PC-9 (cell line): ENCODE data around the gene NT5C1A.

Experiments used
- EZH2 ChIP-seq: fragments of 200-600 bp; sonication (generic); IDR thresholded peaks from 2 replicates; pipeline ENCODE4 v1.8.0; 2017; ENCODE audit warnings: antibody characterized with exemption, low read depth
- TF ChIP-seq, protein P1 (sequence below): fragments of 200-600 bp; sonication (generic); conservative IDR thresholded peaks from 2 replicates; pipeline ENCODE4 v1.6.1; 2017; ENCODE audit warnings: mixed run types, antibody characterized with exemption, mild to moderate bottlenecking, moderate library complexity

DNA sequence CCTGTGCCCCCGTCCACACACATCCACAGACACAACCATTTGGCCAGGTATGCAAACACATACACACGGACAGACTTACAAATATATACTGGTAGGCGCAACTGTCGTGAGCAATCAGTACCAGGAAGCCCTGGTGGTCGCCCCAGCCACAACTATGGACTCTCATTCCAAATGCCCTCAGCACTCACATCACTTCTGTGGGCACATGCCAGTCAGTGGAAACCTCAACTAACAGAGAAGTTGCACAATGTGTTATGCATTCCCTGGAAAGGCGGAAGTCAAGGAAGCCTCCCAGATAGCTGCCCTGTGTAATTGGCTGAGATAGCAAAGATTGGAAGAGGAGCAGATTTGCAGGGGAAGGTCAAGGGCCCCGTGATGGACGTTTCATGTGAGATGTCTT is 31.0 kb downstream of the NT5C1A start:
- TF ChIP-seq, protein P1, sequence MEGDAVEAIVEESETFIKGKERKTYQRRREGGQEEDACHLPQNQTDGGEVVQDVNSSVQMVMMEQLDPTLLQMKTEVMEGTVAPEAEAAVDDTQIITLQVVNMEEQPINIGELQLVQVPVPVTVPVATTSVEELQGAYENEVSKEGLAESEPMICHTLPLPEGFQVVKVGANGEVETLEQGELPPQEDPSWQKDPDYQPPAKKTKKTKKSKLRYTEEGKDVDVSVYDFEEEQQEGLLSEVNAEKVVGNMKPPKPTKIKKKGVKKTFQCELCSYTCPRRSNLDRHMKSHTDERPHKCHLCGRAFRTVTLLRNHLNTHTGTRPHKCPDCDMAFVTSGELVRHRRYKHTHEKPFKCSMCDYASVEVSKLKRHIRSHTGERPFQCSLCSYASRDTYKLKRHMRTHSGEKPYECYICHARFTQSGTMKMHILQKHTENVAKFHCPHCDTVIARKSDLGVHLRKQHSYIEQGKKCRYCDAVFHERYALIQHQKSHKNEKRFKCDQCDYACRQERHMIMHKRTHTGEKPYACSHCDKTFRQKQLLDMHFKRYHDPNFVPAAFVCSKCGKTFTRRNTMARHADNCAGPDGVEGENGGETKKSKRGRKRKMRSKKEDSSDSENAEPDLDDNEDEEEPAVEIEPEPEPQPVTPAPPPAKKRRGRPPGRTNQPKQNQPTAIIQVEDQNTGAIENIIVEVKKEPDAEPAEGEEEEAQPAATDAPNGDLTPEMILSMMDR: no peak
- TF ChIP-seq EZH2: no peak
